Loucy (cell line): ENCODE data around the gene SHC4.

ENCODE experiments used
- H2AFZ ChIP-seq: fragments of 200-600 bp; sonication (generic); 2 replicates; pipeline ENCODE4 v1.6.0; 2016; ENCODE audit warnings: antibody characterized with exemption, mild to moderate bottlenecking, low read length, moderate library complexity
- H3F3A ChIP-seq: fragments of 200-600 bp; 2 replicates; pipeline ENCODE4 v1.6.0; 2016; ENCODE audit warnings: antibody characterized with exemption, low read depth, mild to moderate bottlenecking
- H3K27me3 ChIP-seq: fragments of 200-600 bp; sonication (generic); 2 replicates; pipeline ENCODE4 v1.6.1; 2014; ENCODE audit warnings: low read length, mild to moderate bottlenecking; ENCODE audit not compliant: insufficient read depth, poor library complexity, severe bottlenecking
- H3K36me3 ChIP-seq: fragments of 200-600 bp; sonication (generic); 2 replicates; pipeline ENCODE4 v1.6.1; 2016; ENCODE audit warnings: low read length; ENCODE audit not compliant: insufficient read depth
- H3K4me1 ChIP-seq: fragments of 200-600 bp; sonication (generic); 2 replicates; pipeline ENCODE4 v1.5.1; 2014; ENCODE audit warnings: low read length, mild to moderate bottlenecking; ENCODE audit not compliant: insufficient read depth, poor library complexity, severe bottlenecking
- H3K4me2 ChIP-seq: fragments of 200-600 bp; sonication (generic); 2 replicates; pipeline ENCODE4 v1.6.0; 2014; ENCODE audit warnings: antibody characterized with exemption, low read length, low read depth, mild to moderate bottlenecking; ENCODE audit not compliant: poor library complexity, severe bottlenecking
- H3K4me3 ChIP-seq: fragments of 200-600 bp; sonication (generic); 2 replicates; pipeline ENCODE4 v1.5.1; 2014; ENCODE audit warnings: low read length, mild to moderate bottlenecking, mixed read lengths; ENCODE audit not compliant: poor library complexity, severe bottlenecking
- H3K79me2 ChIP-seq: fragments of 200-600 bp; sonication (generic); 2 replicates; pipeline ENCODE4 v1.6.1; 2014; ENCODE audit warnings: low read length; ENCODE audit not compliant: insufficient read depth
- H3K9ac ChIP-seq: fragments of 200-600 bp; sonication (generic); 2 replicates; pipeline ENCODE4 v1.6.0; 2014; ENCODE audit warnings: mild to moderate bottlenecking, low read depth, low read length, moderate library complexity; ENCODE audit not compliant: poor library complexity, severe bottlenecking
- H3K9me2 ChIP-seq: fragments of 200-600 bp; sonication (generic); replicated peaks from 2 replicates; pipeline ENCODE4 v1.6.1; 2016; ENCODE audit warnings: low read depth, low read length, mixed read lengths
- H3K9me3 ChIP-seq: fragments of 200-600 bp; sonication (generic); 2 replicates; pipeline ENCODE4 v1.6.1; 2014; ENCODE audit warnings: mild to moderate bottlenecking, antibody characterized with exemption, low read length, low read depth; ENCODE audit not compliant: insufficient read depth
- H4K20me1 ChIP-seq: fragments of 200-600 bp; sonication (generic); 2 replicates; pipeline ENCODE4 v1.6.0; 2014; ENCODE audit warnings: antibody characterized with exemption, low read length, mild to moderate bottlenecking; ENCODE audit not compliant: insufficient read depth, poor library complexity, severe bottlenecking
- EZH2phosphoT487 ChIP-seq: fragments of 200-600 bp; IDR thresholded peaks from 2 replicates; pipeline ENCODE4 v1.6.1; 2018; ENCODE audit warnings: antibody characterized with exemption, mild to moderate bottlenecking, moderate library complexity, borderline replicate concordance
- TF ChIP-seq, protein P1 (sequence below): fragments of 200-600 bp; sonication (generic); conservative IDR thresholded peaks from 2 replicates; pipeline ENCODE4 v1.5.1; 2014; ENCODE audit warnings: mild to moderate bottlenecking, antibody characterized with exemption, low read length

The SHC4 gene

DNA sequence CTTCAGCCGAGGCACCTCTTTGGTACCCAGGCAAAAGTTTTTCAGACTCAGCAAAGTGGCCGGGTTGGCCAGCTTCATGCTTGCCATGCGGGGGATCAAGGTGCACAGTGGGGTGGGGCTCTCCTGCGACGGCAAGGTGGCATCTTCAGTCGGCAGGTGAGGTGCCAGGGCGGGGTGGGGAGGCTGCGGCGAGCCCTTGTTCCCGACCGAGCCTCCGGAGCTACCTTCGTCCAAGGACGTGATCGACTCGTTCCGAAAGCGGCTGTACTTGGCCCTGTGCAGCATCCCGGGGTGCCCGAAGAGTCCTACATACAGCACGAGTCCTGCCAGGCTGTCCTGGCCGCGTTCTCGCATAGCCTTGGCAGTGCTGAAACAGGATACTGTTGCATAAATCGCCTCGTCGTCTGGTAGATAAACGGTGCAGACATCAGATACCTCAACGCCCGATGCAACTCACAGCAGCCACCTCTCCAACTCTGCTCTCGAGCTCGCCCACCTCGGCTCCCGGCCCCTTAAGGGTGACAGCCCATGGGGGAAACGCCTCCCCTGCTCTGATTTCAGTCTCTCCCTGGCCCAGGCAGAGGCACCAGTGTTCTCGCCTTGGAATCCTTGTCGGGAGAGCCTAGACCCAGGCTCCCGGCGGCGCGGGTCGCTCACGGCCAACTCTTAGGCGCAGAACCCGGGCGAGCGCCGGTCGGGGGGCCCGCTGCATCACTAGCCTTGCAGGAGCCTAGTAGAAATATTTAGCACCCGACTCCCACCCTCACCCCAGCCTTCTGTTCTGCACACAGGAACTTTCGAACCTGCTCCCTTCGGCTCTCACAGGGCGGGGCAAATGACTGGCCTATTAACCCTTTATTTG, 826 bp downstream of the SHC4 start:
- Histone ChIP-seq H3K9ac (no peak overlapping the region), H3K9me2 (no peaks in the 10 kb centered on the region), H3K79me2 (no peaks in the 10 kb centered on the region), H3K4me3 (peak overlapping the region; percentile 62), H3K9me3 (no peaks in the 10 kb centered on the region), H4K20me1 (no peaks in the 10 kb centered on the region), H2AFZ (peak overlapping the region; percentile 16; the same call in 1 of the 2 replicates), H3K27me3 (no peaks in the 10 kb centered on the region), H3K36me3 (no peaks in the 10 kb centered on the region), H3K4me2 (peak overlapping the region; percentile 86), H3K4me1 (peaks cover 43% of the 10 kb centered on the region), H3F3A (no peaks in the 10 kb centered on the region)
- TF ChIP-seq, protein P1, sequence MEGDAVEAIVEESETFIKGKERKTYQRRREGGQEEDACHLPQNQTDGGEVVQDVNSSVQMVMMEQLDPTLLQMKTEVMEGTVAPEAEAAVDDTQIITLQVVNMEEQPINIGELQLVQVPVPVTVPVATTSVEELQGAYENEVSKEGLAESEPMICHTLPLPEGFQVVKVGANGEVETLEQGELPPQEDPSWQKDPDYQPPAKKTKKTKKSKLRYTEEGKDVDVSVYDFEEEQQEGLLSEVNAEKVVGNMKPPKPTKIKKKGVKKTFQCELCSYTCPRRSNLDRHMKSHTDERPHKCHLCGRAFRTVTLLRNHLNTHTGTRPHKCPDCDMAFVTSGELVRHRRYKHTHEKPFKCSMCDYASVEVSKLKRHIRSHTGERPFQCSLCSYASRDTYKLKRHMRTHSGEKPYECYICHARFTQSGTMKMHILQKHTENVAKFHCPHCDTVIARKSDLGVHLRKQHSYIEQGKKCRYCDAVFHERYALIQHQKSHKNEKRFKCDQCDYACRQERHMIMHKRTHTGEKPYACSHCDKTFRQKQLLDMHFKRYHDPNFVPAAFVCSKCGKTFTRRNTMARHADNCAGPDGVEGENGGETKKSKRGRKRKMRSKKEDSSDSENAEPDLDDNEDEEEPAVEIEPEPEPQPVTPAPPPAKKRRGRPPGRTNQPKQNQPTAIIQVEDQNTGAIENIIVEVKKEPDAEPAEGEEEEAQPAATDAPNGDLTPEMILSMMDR, result no peak
- no peak for TF ChIP-seq EZH2phosphoT487

DNA sequence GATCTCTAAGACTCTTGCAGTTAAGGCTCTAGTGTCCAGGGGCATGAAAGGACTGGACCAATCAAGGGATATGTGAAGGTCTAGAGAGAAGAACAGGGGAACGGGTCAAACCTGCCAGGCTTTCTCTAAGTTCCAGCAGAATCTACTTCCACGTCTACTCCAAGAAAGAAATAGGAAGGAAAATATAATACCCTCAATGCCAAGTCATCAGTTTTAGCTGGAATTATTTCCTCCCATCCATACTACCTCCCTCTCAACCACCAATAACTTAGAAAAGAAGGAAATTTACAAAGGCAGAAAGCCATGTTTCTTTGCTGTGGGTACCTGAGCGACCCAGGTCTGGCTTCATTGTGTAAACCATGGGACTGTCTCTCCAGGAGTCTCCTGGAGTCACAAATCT, 7.8 kb downstream of the SHC4 start:
- Histone ChIP-seq H3K4me1 (no peaks in the 10 kb centered on the region), H3K4me2 (no peak overlapping the region), H3K9me2 (no peaks in the 10 kb centered on the region), H4K20me1 (no peaks in the 10 kb centered on the region), H3K4me3 (no peak overlapping the region), H3K9me3 (no peaks in the 10 kb centered on the region), H3K79me2 (no peaks in the 10 kb centered on the region), H2AFZ (peak overlapping the region; percentile 59; the same call in 1 of the 2 replicates), H3F3A (no peaks in the 10 kb centered on the region), H3K9ac (no peak overlapping the region), H3K27me3 (no peaks in the 10 kb centered on the region), H3K36me3 (no peaks in the 10 kb centered on the region)
- no peak for TF ChIP-seq EZH2phosphoT487
- TF ChIP-seq, protein P1, result no peak

DNA sequence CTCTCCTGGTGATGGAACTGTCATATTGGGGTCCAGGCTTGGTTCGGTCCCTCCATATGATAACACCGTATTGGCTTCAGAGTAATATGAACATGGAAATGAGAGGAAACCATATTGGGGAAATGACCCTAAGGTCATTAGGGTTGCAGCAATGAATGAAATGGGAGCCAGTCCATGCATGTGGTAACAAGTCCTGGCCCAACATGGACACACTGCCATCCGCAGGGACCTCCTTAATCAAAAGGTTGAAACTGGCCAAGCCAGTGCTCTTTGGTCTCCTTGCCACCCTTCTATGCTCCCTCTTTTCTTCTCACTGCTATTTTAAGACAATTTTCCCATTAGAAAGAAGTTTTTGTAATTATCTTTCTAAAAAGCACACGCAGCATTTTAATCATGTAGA, 8.3 kb downstream of the SHC4 start:
- H3K27me3 ChIP-seq, result no peaks in the 10 kb centered on the region
- H4K20me1 ChIP-seq, result no peaks in the 10 kb centered on the region
- H3K9ac ChIP-seq, result no peak overlapping the region
- H2AFZ ChIP-seq, result peak overlapping the region; percentile 59
- no peak overlapping the region for H3K4me3 ChIP-seq
- no peaks in the 10 kb centered on the region for H3K9me3 ChIP-seq
- no peaks in the 10 kb centered on the region for H3K36me3 ChIP-seq
- no peaks in the 10 kb centered on the region for H3K4me1 ChIP-seq
- no peaks in the 10 kb centered on the region for H3K9me2 ChIP-seq
- H3K79me2 ChIP-seq, result no peaks in the 10 kb centered on the region
- TF ChIP-seq EZH2phosphoT487, result no peak
- TF ChIP-seq, protein P1, result no peak
- H3F3A ChIP-seq, result no peaks in the 10 kb centered on the region
- H3K4me2 ChIP-seq, result no peak overlapping the region
